ENCODE results near the gene SPATA18.

- TF ChIP-seq CTCF (conservative IDR thresholded peaks at IDR 0.05; ENCODE audit: low read length) = no peak
- no peak for TF ChIP-seq EZH2phosphoT487 (IDR thresholded peaks at IDR 0.05; ENCODE audit: borderline replicate concordance)
Measured at GRCh38 chr4:52143815-52144214, 92.7 kb downstream of the SPATA18 start.
